Nephron progenitor cell (in vitro differentiated cells): ENCODE measurements around the gene HPS1.

Experiments
- DNase-seq: peaks from one replicate; pipeline ENCODE4 v3.0.0; 2021
- H3K27ac Mint-ChIP-seq: 2 replicates; pipeline ENCODE4 v1.8.0; 2021; ENCODE audit warnings: mild to moderate bottlenecking, moderate library complexity, mixed read lengths
- H3K27me3 Mint-ChIP-seq: 2 replicates; pipeline ENCODE4 v1.8.0; 2021; ENCODE audit warnings: mild to moderate bottlenecking, low read depth, mixed read lengths; ENCODE audit not compliant: poor library complexity
- H3K36me3 Mint-ChIP-seq: 2 replicates; pipeline ENCODE4 v1.8.0; 2021; ENCODE audit warnings: low read depth, mixed read lengths
- H3K4me1 Mint-ChIP-seq: 2 replicates; pipeline ENCODE4 v1.8.0; 2021; ENCODE audit warnings: mixed read lengths
- H3K4me3 Mint-ChIP-seq: 2 replicates; pipeline ENCODE4 v1.8.0; 2021; ENCODE audit warnings: mild to moderate bottlenecking, moderate library complexity, mixed read lengths
- H3K9me3 Mint-ChIP-seq: 2 replicates; pipeline ENCODE4 v1.8.0; 2021; ENCODE audit warnings: mild to moderate bottlenecking, moderate library complexity, mixed read lengths
- CTCF ChIP-seq: fragments of 200-600 bp; sonication (generic); IDR thresholded peaks from 2 replicates; pipeline ENCODE4 v1.5.0; 2021; ENCODE audit warnings: antibody characterized with exemption

Gene HPS1

GRCh38 chr10:98410135-98410743 is 36.5 kb downstream of the HPS1 start:
- H3K36me3 Mint-ChIP-seq = peaks cover 4% of the 10 kb centered on the region
- no peak for DNase-seq
- no peaks in the 10 kb centered on the region for H3K9me3 Mint-ChIP-seq
- peaks cover 3% of the 10 kb centered on the region for H3K27me3 Mint-ChIP-seq
- peaks cover 45% of the 10 kb centered on the region for H3K4me1 Mint-ChIP-seq
- no peak overlapping the region for H3K27ac Mint-ChIP-seq
- no peak for TF ChIP-seq CTCF
- no peak overlapping the region for H3K4me3 Mint-ChIP-seq

GRCh38 chr10:98408799-98409198 is 37.9 kb downstream of the HPS1 start:
- Mint-ChIP-seq H3K4me3 (no peak overlapping the region), H3K36me3 (peaks cover 4% of the 10 kb centered on the region), H3K27me3 (peaks cover 3% of the 10 kb centered on the region), H3K4me1 (peaks cover 47% of the 10 kb centered on the region), H3K27ac (no peak overlapping the region), H3K9me3 (no peaks in the 10 kb centered on the region)
- TF ChIP-seq CTCF = no peak
- no peak for DNase-seq

- Mint-ChIP-seq H3K27me3 (peaks cover 5% of the 10 kb centered on the region), H3K4me3 (no peak overlapping the region), H3K4me1 (peaks cover 57% of the 10 kb centered on the region), H3K9me3 (no peaks in the 10 kb centered on the region), H3K27ac (no peak overlapping the region), H3K36me3 (peaks cover 14% of the 10 kb centered on the region)
- no peak for TF ChIP-seq CTCF
- no peak for DNase-seq
These were observed 38.9 kb downstream of the HPS1 start for GRCh38 chr10:98407744-98408241.

- H3K27ac Mint-ChIP-seq = no peak overlapping the region
- peaks cover 2% of the 10 kb centered on the region for H3K27me3 Mint-ChIP-seq
- no peaks in the 10 kb centered on the region for H3K9me3 Mint-ChIP-seq
- no peak overlapping the region for H3K4me3 Mint-ChIP-seq
- no peak for TF ChIP-seq CTCF
- no peak for DNase-seq
- H3K4me1 Mint-ChIP-seq = peaks cover 59% of the 10 kb centered on the region
- H3K36me3 Mint-ChIP-seq = peaks cover 19% of the 10 kb centered on the region
These were observed 39.6 kb downstream of the HPS1 start for GRCh38 chr10:98407017-98407743.

- Mint-ChIP-seq H3K4me1 (peaks cover 50% of the 10 kb centered on the region), H3K4me3 (no peak overlapping the region), H3K9me3 (no peaks in the 10 kb centered on the region), H3K36me3 (peaks cover 19% of the 10 kb centered on the region), H3K27me3 (peaks cover 2% of the 10 kb centered on the region), H3K27ac (no peak overlapping the region)
- no peak for DNase-seq
- no peak for TF ChIP-seq CTCF
These were observed 41.3 kb downstream of the HPS1 start for GRCh38 chr10:98405422-98405821.
